IPS DF 4.7 (cell line): ENCODE measurements around the gene APOO.

ENCODE experiments used
- DNase-seq: peaks from one replicate; pipeline ENCODE4 v3.0.0-alpha.2; 2013; ENCODE audit warnings: low spot score; ENCODE audit errors: extremely low read depth

The APOO gene

GRCh38 chrX:23820235-23820782 lies 87.4 kb downstream of the APOO start:
- DNase-seq, result no peak

GRCh38 chrX:23819385-23820234 lies 88.1 kb downstream of the APOO start:
- DNase-seq, result no peak

DNA sequence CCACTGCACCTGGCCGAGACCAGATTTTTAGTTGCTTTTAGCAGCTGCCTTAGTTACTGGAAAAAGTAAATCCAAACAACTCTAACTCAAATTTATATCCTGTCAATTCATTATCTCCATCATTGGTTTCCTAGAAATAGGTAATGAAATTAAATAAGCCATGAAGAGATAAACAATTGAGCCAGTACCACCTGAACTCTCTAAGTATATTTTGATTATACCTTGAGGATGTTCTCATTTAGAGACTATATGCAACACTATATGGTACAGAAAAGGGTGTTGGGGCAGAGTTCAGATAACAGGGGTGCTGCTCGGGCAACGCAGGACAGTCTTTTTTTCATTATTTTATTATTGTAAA lies 89.8 kb downstream of the APOO start:
- DNase-seq, result no peak

DNA sequence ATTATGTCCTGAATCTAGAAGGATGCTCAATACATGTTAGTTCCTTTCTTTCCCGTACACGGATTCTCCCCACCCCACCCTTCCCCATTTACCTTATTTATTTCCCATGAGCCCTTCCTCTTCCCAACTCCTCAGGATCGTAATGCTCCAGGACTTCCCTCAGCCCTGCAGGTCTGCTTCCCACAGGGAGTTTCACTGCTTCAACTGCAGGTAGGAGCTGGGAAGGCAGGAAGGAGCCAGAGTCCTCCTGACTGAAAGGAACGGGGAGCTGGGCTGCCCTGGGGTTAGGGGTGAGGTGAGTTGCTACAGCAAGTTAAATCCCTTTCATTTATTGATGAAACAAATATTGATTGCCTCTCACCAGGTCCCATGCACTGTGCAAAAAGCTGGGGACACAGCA lies 91.6 kb downstream of the APOO start:
- no peak for DNase-seq

GRCh38 chrX:23815376-23815775 lies 92.4 kb downstream of the APOO start:
- DNase-seq, result no peak

- no peak for DNase-seq
Observed at GRCh38 chrX:23813808-23814207, 93.9 kb downstream of the APOO start.

GRCh38 chrX:23811656-23812055 lies 96.1 kb downstream of the APOO start:
- no peak for DNase-seq

DNA sequence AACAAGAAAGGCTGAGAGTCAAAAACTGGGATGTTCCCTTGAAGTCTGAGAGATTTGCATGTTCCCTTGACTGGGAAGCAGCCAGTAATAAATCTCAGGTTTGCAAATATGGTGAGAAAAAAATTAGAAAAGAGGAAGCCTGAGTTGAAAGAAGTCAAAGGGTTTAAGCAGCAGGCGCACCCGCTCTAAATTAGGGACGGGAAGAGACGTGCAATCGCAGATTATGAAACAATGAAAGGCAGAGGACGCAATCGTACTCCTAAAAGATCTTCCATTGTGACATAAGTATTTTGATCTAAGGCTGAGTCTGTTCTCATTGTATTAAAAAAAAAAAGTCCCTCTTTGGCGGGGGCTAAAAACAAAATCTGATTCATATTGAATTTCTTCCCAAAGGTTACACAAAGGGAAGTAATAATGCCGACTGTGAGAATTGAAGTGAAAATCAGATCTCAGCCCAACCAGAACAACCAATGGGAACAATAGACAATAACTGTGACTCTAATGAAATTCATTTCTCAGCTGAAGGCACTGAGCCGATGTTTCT lies 96.6 kb downstream of the APOO start:
- no peak for DNase-seq

DNA sequence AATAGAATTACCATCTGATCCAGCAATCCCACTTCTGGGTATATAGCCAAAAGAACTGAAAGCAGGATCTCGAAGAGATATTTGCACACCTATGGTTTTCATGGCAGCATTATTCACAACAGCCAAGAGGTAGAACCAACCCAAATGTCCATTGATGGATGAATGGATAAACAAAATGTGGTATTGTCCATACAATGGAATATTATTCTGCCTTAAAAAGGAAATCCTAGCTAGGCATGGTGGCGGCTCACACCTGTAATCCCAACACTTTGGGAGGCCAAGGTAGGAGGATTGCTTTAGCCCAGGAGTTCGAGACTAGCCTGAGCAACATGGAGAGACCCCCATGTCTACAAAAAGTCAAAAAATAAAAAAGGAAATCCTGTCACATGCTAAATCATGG lies 97.5 kb downstream of the APOO start:
- DNase-seq, result no peak

DNA sequence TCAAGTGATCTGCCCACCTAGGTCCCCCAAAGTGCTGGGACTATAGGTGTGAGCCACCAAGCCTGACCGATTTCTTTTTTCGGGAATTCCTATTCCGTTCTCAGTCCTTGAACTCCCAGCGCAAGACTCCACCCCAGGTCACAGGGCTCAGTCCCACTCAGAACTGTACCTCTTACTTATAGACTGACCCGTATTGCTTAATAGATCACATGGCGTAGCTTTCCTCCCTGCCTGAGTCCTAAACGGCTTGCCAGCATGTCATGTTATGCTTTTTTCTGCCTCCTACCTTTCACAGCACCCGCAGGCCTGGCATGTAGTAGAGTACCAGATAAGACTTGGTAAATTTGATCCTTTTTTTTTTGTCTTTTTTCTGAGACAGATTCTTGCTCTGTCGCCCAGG lies 102.3 kb downstream of the APOO start:
- no peak for DNase-seq

DNA sequence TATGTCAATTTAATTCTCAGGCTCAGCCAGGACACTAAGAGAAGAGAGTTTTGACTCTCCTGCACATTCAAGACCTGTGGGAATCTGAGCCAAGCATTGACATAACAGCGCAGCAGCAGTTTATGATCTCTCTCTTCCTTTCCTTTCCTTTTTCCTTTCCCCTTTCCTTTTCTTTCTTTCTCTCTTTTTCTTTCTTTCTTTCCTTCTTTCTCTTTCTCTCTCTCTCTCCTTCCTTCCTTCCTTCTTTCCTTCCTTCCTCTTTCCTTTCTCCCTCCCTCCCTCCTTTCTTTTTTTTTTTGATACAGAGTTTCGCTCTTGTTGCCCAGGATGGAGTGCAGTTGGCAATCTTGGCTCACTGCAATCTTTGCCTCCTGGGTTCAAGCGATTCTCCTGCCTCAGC lies 103.2 kb downstream of the APOO start:
- DNase-seq, result no peak

DNA sequence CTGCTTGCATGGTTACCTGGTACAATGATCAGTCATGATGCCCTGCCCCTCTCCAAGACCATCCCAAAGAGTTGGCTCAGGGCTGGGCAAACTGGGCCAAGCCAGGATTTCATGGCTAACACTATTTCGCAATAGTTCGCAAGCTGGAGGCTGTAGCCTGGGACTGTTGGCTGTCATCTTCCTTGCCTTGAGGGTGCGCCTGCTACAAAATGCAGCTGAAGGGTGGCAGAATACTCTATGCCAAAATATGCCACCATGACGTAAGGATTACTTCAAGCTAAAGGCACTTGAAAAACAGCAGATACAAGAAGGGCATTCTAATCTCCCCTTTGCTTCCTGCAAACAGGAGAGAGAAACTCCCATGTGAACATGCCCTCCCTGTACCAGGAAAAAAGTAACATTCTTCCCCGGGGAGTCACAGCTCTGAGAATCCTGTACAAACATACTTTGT lies 103.8 kb downstream of the APOO start:
- DNase-seq, result no peak

GRCh38 chrX:23802431-23802830 lies 105.3 kb downstream of the APOO start:
- DNase-seq, result no peak

DNA sequence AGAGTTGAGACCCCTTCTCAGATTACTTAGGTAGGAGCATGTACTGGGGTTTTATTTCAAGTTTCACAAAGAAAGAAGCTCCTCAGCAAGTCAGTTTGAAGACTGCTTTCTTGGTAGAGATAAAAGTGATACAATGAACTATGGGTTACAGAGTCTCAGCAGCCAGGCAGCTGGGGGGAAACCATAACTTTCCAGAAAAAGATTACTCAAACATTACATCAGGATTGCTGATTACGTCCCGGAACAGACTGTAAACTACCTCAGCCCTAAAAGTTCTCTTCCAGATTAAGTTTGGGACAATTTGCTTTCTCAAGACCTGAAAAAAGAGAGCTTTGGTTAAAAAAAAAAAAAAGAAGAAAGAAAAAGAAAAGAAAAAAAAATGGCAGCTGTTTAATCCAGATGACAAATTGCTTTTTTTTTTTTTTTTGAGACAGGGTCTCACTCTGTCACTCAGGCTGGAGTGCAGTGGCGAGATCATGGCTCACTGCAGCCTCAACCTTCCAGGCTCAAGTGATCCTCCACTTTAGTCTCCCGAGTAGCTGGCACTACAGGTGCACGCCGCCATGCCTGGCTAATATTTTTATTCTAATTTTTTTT lies 108.2 kb downstream of the APOO start:
- DNase-seq, result no peak

DNA sequence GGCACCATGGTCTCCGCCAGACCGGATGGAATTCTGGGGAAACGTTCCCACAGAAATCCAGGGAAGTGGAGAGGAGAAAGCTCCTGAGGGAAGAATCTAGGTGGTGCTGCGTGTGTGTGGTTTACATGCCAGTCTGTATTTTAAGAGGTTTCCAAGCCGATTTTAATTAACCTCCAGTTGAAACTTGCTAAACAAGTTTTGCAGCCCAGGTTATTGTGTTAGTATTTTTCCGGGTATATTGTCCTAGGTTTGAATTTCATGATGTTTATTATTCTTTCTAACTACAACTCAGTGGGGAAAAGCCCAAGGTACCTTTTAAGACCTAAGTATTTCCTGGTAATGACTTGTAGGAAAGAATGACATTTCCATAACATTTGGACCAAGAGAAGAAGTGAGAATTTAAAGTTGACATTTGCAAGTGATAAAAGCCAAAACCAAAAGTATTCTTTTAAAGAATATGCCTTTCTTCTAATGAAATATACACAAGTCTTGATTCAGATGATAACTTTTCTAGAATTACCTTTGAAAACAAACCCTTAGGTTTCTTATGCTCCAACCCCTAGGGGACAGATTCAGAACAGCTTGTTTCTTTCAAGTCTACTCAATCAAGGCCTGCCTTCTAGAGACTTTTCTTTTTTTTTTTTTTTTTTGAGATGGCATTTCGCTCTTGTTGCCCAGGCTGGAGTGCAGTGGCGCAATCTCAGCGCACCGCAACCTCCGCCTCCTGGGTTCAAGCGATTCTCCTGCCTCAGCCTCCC lies 110.2 kb downstream of the APOO start:
- no peak for DNase-seq

DNA sequence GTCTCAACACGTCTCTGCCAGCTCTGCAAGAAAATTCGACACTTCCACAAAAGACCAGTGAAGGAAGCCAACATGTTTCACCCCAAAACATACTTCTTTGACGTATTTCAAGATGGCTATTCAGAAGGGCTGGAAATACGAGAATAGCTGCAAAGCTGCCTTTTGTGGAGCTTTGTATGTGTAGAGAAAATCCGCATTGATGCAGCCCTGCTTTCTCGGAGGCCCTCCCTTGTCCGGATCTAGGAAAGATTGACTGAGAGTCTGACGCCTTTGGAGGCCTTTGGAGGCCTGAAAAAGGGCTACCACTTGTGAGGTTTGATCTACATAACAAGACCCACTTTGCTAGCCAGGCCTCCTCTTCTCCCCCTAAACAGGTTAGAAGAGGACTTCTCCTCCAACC lies 112.5 kb downstream of the APOO start:
- no peak for DNase-seq

- no peak for DNase-seq
Observed at GRCh38 chrX:23792861-23793553, 114.7 kb downstream of the APOO start.

DNA sequence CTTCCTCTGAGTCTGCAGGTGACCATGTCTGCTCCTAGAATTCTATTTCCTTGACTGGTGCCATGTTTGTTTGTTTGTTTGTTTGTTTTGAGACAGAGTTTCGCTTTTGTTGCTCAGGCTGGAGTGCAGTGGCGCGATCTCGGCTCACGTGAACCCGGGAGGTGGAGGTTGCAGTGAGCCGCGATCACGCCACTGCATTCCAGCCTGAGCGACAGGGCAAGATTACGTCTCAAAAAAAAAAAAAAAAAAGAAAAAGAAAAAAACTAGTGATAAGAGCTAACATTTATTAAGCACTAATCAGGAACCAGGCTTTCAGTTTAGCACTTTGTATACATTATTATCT lies 117.6 kb downstream of the APOO start:
- DNase-seq, result no peak

GRCh38 chrX:23789386-23790154 lies 118.2 kb downstream of the APOO start:
- DNase-seq, result no peak

DNA sequence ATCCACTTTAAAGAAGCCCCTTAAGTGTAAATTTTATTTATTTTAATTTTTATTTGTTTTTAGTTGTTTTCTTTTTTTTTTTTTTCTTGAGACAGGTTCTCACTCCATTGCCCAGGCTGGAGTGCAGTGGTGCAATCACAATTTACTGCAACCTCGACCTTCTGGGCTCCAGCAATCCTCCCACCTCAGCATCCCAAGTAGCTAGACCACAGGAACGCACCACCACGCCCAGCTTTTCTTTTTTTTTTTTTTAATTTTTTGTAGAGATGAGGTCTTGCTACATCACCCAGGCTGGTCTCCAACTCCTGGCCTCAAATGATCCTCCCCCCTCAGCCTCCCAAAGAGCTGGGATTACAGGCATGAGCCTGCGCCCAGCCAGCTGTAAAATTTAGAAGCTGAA lies 118.8 kb downstream of the APOO start:
- no peak for DNase-seq

- DNase-seq, result no peak
Observed at GRCh38 chrX:23788521-23788920, 119.2 kb downstream of the APOO start.
